Cardiac muscle cell (in vitro differentiated cells and primary cell): ENCODE results near the gene RAD51. TPM values are rescaled to one million over a fixed set of nuclear protein-coding genes. Genes with fewer than 3 reads are reported as not detected.

ENCODE experiments used
- DNase-seq, 2 donors: peaks; one replicate each; pipeline versions ENCODE4 v3.0.0 to v3.0.0-alpha.2; 2010 to 2017; ENCODE audit warnings: low read depth in 1 of 2, low spot score in 1 of 2
- H3K27ac ChIP-seq: fragments of 200-600 bp; sonication (generic); 2 replicates; pipeline ENCODE4 v1.5.1; 2016
- H3K27me3 ChIP-seq: fragments of 200-600 bp; sonication (generic); 2 replicates; pipeline ENCODE4 v1.6.0; 2016; ENCODE audit warnings: control low read depth
- H3K36me3 ChIP-seq: fragments of 200-600 bp; sonication (generic); 2 replicates; pipeline ENCODE4 v1.5.1; 2016; ENCODE audit warnings: control low read depth
- H3K4me1 ChIP-seq: fragments of 200-600 bp; sonication (generic); 2 replicates; pipeline ENCODE4 v1.8.1; 2017; ENCODE audit warnings: low read depth, mild to moderate bottlenecking, mixed run types
- H3K4me3 ChIP-seq: fragments of 200-600 bp; sonication (generic); 2 replicates; pipeline ENCODE4 v1.5.1; 2016; ENCODE audit warnings: mild to moderate bottlenecking
- H3K9me3 ChIP-seq: fragments of 200-600 bp; sonication (generic); 2 replicates; pipeline ENCODE4 v1.5.1; 2017; ENCODE audit warnings: low read depth, mild to moderate bottlenecking, control low read depth
- CTCF ChIP-seq: IDR thresholded peaks from 2 replicates; pipeline ENCODE4 v1.5.1; 2012; ENCODE audit warnings: low read depth, mild to moderate bottlenecking, low read length
- polyA plus RNA-seq: library from polyadenylated mRNA; unstranded; fragments of >200 nt; fragmentation: Nextera tagmentation; extraction: Ambion mirVana; gene quantifications from 2 replicates; pipeline ENCODE4 v1.2.1, GENCODE V29; 2016
- total RNA-seq: library from RNA; depleted of rRNA; stranded (reverse); fragments of >200 nt; gene quantifications from 2 replicates; pipeline ENCODE4 v1.2.3, GENCODE V29; 2016

Gene RAD51
- total and polyA plus RNA-seq, 2 experiments from 2014 or later: 6.0 to 17.5 TPM

DNA sequence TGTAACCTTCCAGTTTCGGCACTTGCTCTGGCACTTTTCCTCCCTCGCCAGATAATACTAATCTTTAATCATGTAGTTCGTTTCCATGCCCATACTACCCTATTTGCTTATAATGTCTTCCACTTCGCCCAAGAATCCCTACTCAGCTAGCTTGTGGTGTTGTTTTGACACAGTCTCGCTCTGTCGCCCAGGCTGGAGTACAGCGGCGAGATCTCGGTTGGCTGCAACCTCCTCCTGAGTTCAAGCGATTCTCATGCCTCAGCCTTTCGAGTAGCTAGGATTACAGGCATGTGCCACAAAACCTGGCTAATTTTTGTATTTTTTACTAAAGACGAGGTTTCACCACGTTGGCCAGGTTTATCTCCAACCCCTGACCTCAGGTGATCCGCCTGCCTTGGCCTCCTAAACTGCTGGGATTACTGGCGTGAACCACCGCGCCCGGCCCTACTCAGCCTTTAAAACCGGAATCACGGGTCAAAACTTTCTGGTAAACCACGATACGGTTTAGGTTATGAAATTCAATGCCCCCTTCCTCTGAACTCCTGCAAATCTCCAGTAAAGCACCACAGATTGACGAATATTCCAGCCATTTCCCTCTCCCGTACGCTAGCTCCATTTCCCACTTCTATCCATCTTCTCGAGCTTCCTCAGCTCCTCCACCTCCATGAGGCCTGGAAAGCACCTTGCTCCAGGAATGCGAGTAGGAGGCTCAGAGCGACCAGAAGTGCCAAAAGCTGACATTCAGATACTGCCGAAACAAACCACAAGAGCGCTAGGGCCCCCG, 878 bp upstream of the RAD51 start:
- no peaks in the 10 kb centered on the region for H3K36me3 ChIP-seq
- no peaks in the 10 kb centered on the region for H3K9me3 ChIP-seq
- no peaks in the 10 kb centered on the region for H3K4me1 ChIP-seq
- DNase-seq: peak in 1 of 2 donors; percentile 6
- H3K4me3 ChIP-seq: peak overlapping the region; percentile 59
- no peaks in the 10 kb centered on the region for H3K27me3 ChIP-seq
- peak overlapping the region; percentile 93 for H3K27ac ChIP-seq
- no peak for TF ChIP-seq CTCF

DNA sequence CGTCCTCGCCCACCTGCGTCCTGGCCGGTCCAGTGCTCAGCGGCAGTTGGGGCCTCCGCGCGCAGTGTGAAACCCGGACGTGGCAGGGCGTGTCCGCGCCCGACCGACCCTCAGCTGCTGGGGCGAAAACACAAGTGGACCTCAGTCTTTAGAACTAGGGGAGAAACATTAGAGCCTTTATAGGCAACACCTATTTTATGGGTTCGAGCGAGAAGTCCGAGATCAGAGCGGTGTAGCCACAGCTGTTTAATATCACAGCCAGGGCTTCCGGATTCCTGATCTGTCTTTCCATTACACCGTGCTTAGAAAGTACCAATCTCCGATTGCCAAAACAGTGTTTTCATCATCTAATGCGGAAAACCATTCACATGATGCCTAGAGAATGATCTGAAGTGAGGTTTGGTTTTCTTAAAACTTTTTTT, 506 bp downstream of the RAD51 start:
- TF ChIP-seq CTCF: no peak
- DNase-seq: peak in 1 of 2 donors; percentile 38
- H3K9me3 ChIP-seq: no peaks in the 10 kb centered on the region
- peak overlapping the region; percentile 59 for H3K4me3 ChIP-seq
- H3K36me3 ChIP-seq: no peaks in the 10 kb centered on the region
- no peaks in the 10 kb centered on the region for H3K4me1 ChIP-seq
- peak overlapping the region; percentile 93 for H3K27ac ChIP-seq
- H3K27me3 ChIP-seq: no peaks in the 10 kb centered on the region

- no peak for TF ChIP-seq CTCF
- H3K9me3 ChIP-seq: no peaks in the 10 kb centered on the region
- no peaks in the 10 kb centered on the region for H3K27me3 ChIP-seq
- no peak overlapping the region for H3K27ac ChIP-seq
- no peaks in the 10 kb centered on the region for H3K36me3 ChIP-seq
- no peaks in the 10 kb centered on the region for H3K4me1 ChIP-seq
- peak overlapping the region; percentile 59 for H3K4me3 ChIP-seq
- DNase-seq: no peak
Observed at GRCh38 chr15:40696228-40696627, 1.3 kb downstream of the RAD51 start.

DNA sequence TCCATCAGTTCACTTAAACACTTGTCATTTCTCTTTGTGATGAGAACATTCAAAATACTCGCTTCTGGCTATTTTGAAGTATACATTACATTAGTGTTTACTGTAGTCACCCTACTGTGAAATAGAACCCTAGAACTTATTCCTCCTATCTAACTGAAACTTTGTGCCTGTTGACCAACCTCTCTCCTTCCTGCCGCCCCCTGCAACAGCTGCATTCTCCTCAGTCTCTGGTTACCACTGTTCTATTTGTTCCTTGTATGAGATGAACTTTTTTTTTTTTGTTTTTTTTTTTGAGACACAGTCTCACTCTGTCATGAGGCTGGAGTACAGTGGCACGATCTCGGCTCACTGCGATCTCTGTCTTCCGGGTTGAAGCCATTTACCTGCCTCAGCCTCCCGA, 2.9 kb downstream of the RAD51 start:
- Histone ChIP-seq H3K27me3 (no peaks in the 10 kb centered on the region), H3K27ac (no peak overlapping the region), H3K36me3 (no peaks in the 10 kb centered on the region), H3K4me3 (no peak overlapping the region), H3K9me3 (no peaks in the 10 kb centered on the region), H3K4me1 (no peaks in the 10 kb centered on the region)
- TF ChIP-seq CTCF: no peak
- no peak for DNase-seq

- DNase-seq: peak in 1 of 2 donors; percentile 22
- H3K27me3 ChIP-seq: no peaks in the 10 kb centered on the region
- H3K36me3 ChIP-seq: no peaks in the 10 kb centered on the region
Observed at GRCh38 chr15:40702077-40702476, 7.1 kb downstream of the RAD51 start.

More at GRCh38 chr15:40702077-40702476, 7.1 kb downstream of the RAD51 start:
- H3K27ac ChIP-seq: no peak overlapping the region
- no peak overlapping the region for H3K4me3 ChIP-seq
- no peaks in the 10 kb centered on the region for H3K9me3 ChIP-seq
- no peaks in the 10 kb centered on the region for H3K4me1 ChIP-seq
- peak; percentile 23 for TF ChIP-seq CTCF
